ENCODE measurements around the gene DACT1.

Gene DACT1

GRCh38 chr14:58697266-58697929 is 59.6 kb downstream of the DACT1 start:
- DNase-seq (ENCODE audit: insufficient read length, low spot score) (no peak), FAIRE-seq (no peak)
- TF ChIP-seq POLR2A (IDR thresholded peaks at IDR 0.05; ENCODE audit: low read depth, low read length) = no peak
